ENCODE data around the gene ZSCAN2. TPM values are rescaled to one million over a fixed set of nuclear protein-coding genes. Genes with fewer than 3 reads are reported as not detected.

ZSCAN2 gene
- total RNA-seq, 1 donor from 2014 or later: 20.7 TPM

GRCh38 chr15:84668221-84668982, 67.6 kb downstream of the ZSCAN2 start:
- no peak for DNase-seq (ENCODE audit: extremely low read depth, low read depth, low spot score)

- no peak for DNase-seq (ENCODE audit: extremely low read depth, low read depth, low spot score)
Observed at GRCh38 chr15:84669726-84670125, 68.9 kb downstream of the ZSCAN2 start.

GRCh38 chr15:84671211-84671610, 70.4 kb downstream of the ZSCAN2 start:
- no peak for DNase-seq (ENCODE audit: extremely low read depth, low read depth, low spot score)

Other genes with a start within 250 kb of the ZSCAN2 start
- gene WDR73, start 53.3 kb downstream of the ZSCAN2 start, total RNA-seq: 15.3 and 15.6 TPM in 2 replicates
- 6.1 TPM in 2 replicates for gene NMB, start 57.2 kb downstream of the ZSCAN2 start, total RNA-seq
- gene SEC11A, start 115.1 kb downstream of the ZSCAN2 start, total RNA-seq: 138 and 173 TPM in 2 replicates
- gene ZNF592, start 147.6 kb downstream of the ZSCAN2 start, total RNA-seq: 11.5 and 16.7 TPM in 2 replicates
- gene ALPK3, start 216.3 kb downstream of the ZSCAN2 start, total RNA-seq: 68.4 and 91.5 TPM in 2 replicates

All from glomerular endothelial cell (primary cell).